Measurements from ENCODE around the gene SLCO4C1.

The SLCO4C1 gene

DNA sequence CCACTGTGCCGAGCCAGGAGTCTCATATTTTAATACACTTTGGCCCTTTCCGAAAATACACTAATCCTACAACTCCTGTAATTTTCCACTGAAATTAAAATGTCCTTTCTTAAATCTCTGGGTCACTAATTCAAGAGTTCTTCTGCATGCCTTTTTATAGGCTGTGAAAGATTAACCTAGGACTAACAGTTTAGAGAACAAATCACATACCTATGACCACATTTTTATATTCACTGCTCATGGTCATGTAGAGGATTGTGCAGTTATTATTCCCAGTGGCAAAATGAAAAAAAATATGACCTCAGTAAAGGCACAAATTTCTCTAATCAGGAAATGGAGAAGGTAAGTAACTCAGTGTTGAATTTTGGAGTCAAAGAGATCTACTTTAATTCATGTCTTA lies 33.4 kb downstream of the SLCO4C1 start:
- no peak for DNase-seq

DNA sequence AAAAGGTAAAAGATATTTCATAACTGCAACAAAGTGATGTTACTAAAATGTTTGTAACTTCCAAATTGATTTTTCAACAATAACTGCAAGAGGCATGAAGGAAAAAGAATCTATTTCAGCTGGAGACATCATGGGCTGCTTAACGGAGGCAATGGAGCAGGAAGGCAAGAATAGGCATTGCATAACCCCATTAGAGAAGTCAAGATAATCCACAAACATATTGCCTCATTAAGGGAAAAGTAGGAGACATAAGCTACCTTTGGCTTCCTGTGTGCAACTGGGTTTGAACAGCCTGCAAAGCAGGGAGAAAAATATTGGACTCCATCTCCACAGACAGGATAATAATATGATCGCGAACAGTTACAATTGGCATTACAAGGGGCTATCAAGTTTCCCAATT lies 46.7 kb downstream of the SLCO4C1 start:
- DNase-seq: no peak

DNA sequence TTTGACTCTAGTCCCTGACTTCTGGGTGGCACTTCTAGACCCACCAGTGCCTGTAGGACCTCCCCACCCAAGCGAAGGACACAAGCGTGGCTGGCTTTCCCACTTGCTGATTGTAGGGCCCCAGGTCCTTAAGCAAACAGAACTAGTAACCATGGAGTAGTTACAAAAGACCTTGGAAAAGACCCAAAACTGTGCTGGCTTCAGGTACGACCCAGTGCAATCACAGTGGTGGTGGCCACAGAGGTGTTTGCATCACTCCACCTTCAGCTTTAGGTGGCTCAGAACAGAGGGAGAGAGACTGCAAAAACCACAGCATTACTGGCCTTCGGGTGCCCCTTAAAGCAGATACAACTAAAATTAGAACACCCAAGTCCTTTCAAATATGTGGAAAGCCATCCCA lies 52.9 kb downstream of the SLCO4C1 start:
- DNase-seq: no peak

DNA sequence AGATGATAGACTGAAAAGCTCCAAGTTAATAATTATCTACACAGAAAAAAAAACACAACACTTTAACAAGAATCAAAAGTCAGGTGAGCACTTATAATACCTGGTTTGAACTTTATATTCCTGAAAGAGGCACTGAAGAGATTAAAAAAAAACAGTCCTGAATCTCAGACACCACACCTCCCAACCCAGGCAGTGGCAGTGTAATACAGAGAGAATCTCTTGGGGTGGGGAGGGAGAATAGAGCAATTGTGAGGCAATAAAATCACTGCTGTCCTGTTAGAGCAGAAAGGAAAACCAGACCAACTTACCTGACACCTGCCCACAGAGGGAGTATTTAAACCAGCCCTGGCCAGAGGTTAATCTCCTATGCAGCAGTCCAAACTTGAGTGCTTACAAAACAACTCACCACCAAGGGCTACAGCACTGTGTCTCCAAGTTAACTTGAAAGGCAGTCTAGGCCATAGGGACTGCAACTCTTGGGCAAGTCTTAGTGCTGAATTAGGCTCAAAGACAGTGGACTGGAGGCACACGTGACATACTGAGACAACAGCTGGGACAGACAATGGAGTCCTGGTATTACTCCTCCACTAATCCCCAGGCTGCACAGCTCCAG lies 54.2 kb downstream of the SLCO4C1 start:
- no peak for DNase-seq

DNA sequence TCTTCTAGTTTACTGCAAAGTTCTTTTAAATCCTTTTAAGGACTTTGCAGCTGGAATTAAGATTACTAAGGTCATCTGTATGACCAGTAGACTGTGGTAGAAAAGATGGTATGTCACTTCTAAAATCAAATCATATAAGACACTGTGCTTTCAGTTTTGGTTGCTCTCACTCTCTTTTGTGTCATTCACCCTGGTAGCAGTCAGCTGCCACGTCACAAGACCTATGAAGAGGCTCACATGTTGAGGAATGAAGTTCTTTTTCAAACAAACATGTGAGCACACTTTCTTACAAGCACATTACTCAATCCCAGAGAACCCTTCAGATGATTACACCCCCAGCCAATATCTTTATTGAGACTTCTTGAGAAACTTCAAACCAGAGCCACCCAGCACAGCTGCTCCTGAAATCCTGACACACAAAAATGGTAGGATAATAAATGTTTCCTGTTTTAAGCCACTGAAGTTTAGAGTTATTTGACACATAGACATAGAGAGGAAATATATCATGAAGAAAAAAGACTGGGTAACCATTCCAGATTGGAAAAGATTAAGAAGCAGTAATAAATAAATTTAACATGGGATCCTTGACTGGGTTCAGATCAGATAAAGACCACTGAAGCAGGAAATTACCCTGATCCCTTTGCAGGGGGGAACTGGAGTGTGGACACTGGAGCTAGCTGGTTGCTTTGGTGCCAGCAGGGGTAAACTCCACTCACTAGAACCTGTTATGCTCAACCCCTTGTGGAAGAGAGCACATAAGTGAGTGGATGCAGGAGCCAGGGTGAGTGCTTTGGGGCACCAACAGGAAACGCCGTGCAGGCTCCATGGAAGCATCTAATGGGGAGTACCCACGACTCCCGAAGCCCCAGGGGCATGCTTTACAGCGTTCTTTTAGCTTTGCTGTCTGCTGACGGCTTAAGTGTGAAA lies 64.1 kb downstream of the SLCO4C1 start:
- DNase-seq: no peak

DNA sequence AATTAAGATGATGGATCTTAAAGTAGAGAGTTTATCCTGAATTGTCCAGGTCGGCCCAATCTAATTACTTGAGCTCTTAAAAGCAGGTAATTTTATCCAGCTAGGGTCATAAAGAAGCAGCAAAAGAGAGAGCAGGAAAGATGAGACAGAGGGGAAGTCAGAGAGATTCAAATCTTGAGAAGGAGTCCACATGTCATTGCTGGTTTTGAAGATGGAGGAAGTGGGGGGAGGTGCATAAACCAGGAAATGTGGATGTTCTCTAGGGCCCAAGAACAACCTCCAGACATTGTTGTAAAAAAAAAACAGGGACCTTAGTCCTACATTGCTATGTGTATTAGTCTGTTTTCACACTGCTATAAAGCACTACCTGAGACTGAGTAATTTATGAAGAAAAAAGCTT lies 66.4 kb downstream of the SLCO4C1 start:
- DNase-seq: no peak

DNA sequence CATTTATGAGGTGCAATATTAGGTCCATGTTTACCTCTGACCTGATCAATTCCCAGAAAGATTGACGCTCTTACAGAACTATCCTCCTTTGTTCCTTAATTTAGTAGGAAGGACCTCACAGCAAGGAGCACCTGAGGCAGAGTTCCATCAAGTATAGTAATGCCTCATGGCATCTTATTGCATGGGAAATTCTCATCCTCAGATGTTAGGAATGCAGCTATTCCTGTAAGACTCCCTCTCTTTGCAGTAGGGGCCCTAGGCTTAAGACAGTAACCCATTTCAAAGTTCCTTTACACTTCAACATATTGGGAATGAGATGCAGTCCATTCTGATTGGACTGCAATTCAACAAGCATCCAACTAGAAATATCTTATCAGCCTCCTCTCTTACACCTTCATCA lies 69.8 kb downstream of the SLCO4C1 start:
- DNase-seq: no peak

DNA sequence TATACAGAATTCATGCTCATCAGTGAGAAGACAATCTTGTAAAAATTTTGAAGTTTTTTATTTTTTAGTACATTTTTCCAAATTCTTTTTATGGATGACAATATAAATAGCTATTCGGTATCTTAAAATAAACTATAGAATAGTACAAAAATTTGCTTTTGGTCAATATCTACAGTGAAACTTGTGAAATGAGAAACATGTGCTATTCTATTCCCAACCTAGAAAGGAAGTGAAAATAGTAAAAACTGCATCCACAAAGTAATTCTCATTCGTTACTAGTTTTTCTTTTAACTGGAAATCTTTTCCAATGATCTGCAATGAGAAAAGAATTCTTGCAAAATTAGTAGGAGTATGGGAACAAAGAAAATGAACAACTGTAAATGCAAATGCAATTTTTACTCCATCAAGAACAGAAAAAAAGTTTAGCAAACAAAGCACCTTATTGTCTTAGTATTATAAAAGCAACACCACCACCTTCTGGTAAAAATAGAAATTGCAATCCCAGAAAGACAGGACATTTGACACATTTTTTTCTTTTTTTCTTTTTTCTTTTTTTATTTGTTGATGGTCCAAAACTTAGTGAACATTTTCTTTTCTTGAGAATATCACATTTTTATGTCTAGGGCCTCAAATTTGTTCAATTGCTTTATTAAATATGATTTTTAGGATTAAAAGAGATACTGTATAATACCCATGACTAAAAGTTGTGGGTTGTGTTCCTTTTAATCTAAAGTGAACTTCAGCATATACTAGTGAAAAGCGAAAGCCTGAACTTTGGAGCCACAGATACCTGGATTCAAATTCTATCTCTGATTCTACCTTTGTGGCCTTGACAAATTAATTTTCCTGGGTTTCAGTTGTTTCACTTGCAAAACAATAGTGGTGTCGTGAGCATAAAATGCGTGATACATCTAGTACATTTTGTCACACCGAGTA lies 72.3 kb downstream of the SLCO4C1 start:
- DNase-seq: no peak

DNA sequence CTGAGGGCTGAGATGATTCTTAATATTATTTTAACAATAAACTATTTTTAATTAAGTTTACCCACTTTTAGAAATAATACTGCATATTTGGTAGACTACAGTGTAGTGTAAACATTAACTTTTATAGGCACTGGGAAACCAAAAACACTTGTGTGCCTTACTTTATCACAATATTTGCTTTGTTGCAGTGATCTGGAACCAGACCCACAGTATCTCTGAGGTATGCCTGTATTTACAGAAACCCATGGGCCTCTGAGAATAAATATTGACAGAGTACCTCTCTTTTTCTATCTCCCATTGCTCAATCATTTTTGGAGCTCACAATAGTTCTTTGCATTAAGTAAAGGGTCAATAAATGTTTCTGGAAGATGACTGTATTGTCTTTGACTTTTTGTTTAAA lies 73.3 kb downstream of the SLCO4C1 start:
- no peak for DNase-seq

DNA sequence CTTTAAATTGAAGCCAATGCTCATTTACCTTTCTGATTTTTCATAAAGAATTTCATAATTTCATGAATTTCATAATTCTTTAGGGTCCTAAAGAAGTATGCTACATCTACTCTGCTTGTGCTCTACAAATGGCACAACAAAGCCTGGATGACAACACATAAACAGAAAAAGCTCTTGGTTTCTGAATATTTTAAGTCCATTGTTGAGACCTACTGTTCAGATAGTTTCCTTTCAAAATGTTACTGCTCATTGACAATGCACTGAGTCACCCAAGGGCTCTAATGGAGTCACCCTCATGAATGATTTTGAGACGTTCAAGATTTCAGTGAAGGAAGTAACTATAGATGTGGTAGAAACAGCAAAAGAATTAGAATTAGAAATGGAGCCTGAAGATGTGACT lies 74.1 kb downstream of the SLCO4C1 start:
- DNase-seq: no peak

DNA sequence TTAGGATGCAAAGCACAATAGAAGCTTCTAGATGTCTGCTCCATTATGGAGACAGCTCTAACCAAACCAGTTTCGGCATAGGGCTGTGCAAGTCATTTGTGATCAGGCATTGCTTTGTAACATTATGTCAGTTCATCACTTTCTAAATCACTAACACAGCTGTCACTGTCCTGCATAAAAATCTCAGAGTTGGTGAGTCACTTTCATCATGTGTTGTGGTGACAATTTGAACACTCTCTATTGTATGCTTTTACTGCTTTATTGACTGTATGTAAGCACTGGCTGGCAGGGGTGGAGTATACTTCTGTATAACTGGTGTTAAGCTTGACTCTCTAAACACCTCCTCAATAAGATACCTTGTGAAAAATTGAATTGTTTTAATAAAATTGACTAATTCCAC lies 77.9 kb downstream of the SLCO4C1 start:
- no peak for DNase-seq

DNA sequence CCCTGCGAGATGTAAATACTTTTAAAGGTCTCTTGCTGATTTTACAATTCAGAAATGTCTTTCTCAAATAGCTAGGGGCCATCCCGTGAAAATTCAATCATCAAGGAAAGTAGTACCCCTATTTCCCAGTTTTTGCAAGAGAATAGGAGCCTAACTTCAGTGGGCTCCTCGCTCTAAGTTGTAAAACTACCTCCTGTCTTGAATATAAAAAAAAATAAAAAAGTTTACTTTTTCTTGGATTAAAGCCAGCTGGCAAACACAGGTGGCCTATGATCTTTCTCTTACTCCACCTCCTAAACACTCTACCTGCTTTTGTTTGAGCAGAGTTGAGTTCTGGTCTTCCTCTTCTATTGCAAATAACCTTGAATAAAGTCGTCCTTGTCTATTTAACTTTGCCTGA lies 79.4 kb downstream of the SLCO4C1 start:
- DNase-seq: no peak

DNA sequence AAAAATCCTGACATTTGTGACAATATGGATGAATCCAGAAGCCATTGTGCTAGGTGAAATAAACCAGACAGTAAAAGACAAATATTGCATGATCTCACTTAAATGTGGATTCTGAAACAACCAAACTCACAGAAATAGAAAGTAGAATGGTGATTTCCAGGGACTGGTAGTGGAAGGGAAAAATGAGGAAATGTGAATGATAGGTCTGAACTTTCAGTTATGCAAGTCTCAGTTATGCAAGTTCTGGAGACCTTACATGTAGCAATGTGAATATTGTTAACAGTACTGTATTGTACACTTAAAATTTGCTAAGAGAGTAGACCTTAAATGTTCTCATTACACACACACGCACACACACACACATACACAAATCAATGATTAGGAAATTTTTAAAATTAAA lies 84.9 kb downstream of the SLCO4C1 start:
- DNase-seq: no peak

DNA sequence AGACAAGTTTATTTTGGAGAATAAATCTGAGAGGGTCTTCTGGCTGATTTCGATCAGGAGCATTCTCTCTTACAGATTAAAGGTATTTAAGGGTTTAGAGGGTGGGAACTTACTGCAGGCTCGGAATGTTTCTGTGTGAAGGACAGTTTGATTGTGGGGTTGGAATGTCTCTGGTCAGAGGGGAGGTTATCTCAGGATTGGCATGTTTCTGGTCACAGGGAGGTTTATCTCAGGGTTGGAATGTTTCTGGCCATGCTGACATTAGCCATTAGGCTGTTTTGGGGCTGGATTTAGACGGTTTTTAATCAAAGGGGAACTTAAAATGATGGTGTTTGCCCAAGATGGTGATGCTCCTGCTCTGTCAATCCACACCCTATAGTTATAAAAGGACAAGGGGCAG lies 95.2 kb downstream of the SLCO4C1 start:
- DNase-seq: no peak

DNA sequence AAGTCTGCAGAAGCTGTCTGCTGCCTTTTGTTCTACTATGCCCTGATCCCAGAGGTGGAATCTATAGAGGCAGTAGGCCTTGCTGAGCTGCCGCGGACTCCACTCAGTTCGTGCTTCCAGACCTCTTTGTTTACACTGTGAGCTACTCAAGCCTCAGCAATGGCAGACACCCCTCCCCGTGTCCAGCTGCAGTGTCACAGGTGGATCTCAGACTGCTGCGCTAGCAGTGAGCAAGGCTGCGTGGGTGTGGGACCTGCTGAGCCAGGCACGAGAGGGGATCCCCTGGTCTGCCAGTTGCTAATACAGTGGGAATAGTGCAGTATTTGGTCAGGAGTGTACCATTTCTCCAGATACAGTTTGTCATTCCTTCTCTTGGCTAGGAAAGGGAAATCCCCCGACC lies 99.6 kb downstream of the SLCO4C1 start:
- no peak for DNase-seq
